Kidney (tissue), 14 donors: ENCODE data around the gene PCDHA5. TPM values are rescaled to one million over a fixed set of nuclear protein-coding genes. Genes with fewer than 3 reads are reported as not detected.
"Not testable (repeated sequence)": the region's sequence is repeated elsewhere in the genome, so short reads cannot be mapped to it uniquely, and the experiment has no call there.

ENCODE experiments used
- DNase-seq, 5 donors: peaks; one replicate each; pipeline ENCODE4 v3.0.0-alpha.2; 2013 to 2020
- FAIRE-seq: peaks from 2 replicates; lab custom pipeline; 2012; peaks lifted over from hg19 to GRCh38; lab: Jason Lieb, UNC
- H3K27ac ChIP-seq, 2 donors: one replicate each; pipeline ENCODE4 v1.7.0; 2013; ENCODE audit warnings: low read depth in 2 of 2, low read length in 2 of 2, inconsistent platforms in 1 of 2
- H3K27me3 ChIP-seq: one replicate; pipeline ENCODE4 v1.7.1; 2013; ENCODE audit warnings: low read length, inconsistent platforms; ENCODE audit not compliant: control insufficient read depth, insufficient read depth
- H3K36me3 ChIP-seq, 3 donors: one replicate each; pipeline versions ENCODE4 v1.7.0 to v1.7.1; 2013; ENCODE audit warnings: low read length in 3 of 3, control low read depth in 1 of 3, inconsistent platforms in 1 of 3; ENCODE audit not compliant: insufficient read depth in 3 of 3, control insufficient read depth in 2 of 3
- H3K4me1 ChIP-seq, 3 donors: one replicate each; pipeline versions ENCODE4 v1.7.0 to v1.7.1; 2013; ENCODE audit warnings: low read length in 3 of 3, inconsistent platforms in 1 of 3, low read depth in 1 of 3; ENCODE audit not compliant: control insufficient read depth in 2 of 3, insufficient read depth in 2 of 3
- H3K4me3 ChIP-seq, 3 donors: one replicate each; pipeline versions ENCODE4 v1.7.0 to v1.8.1; 2013; ENCODE audit warnings: low read length in 3 of 3, control low read depth in 1 of 3, inconsistent platforms in 1 of 3
- H3K9ac ChIP-seq, 3 donors: one replicate each; pipeline versions ENCODE4 v1.7.0 to v1.7.1; 2013; ENCODE audit warnings: low read length in 3 of 3, control low read depth in 1 of 3, inconsistent platforms in 1 of 3
- H3K9me3 ChIP-seq, 3 donors: one replicate each; pipeline versions ENCODE4 v1.7.0 to v1.7.1; 2013; ENCODE audit warnings: low read length in 3 of 3, control low read depth in 1 of 3, inconsistent platforms in 1 of 3; ENCODE audit not compliant: control insufficient read depth in 2 of 3, insufficient read depth in 1 of 3
- CTCF ChIP-seq: IDR thresholded peaks from 3 replicates; pipeline ENCODE4 v1.5.1; 2012; ENCODE audit warnings: mild to moderate bottlenecking, moderate library complexity, borderline replicate concordance; ENCODE audit not compliant: insufficient read depth; ENCODE audit errors: extremely low read depth
- intact Hi-C: fragments of 100-400 bp; cut with DNase I; formaldehyde crosslinking; loops from one replicate; pipeline ENCODE4 v1.11.1; 2022
- polyA plus RNA-seq: library from polyadenylated mRNA; stranded (reverse); fragments of 350-450 nt; fragmentation: Illumina TruSeq; extraction: RNeasy Lipid Tissue Mini Kit (QIAGEN cat#74804); gene quantifications from one replicate; pipeline ENCODE4 v1.2.3, GENCODE V29; 2014; ENCODE audit warnings: low read depth, low replicate concordance; ENCODE audit not compliant: insufficient read depth
- total RNA-seq: library from RNA; stranded (reverse); fragmentation: NEBNext Ultra II Directional; extraction: Animal tissue kit (Norgen Biotek cat#: 25700); gene quantifications from one replicate; pipeline ENCODE4 v1.2.1, GENCODE V29; 2021
- donor health status: control.
- donor health status: control.
- donor health status: control.
- donor health status: control.
- donor health status: control.
- donor health status: DM: yes; HTN: yes; CAD: no.
- donor health status: Normal renal cell carcinoma (clear cell type).

Gene PCDHA5
- total and polyA plus RNA-seq, 2 donors from 2014 or later = 0.91 TPM; not detected in 1

- no peak for TF ChIP-seq CTCF
- peak within 1 kb of the TSS in 2 of 3 donors; percentile 7 to 39 for H3K4me3 ChIP-seq
- intact Hi-C loops = no loop called here
These were observed 6.4 kb downstream of the PCDHA5 start, which contains the start of gene PCDHA6 for GRCh38 chr5:140827704-140828361. Gene PCDHA6 (plus strand): TSS chr5:140827960. CDS start chr5:140828092, 132 bp downstream.

GRCh38 chr5:140828362-140828737 is 6.9 kb downstream of the PCDHA5 start:
- Histone ChIP-seq H3K9ac (no peak overlapping the region), H3K36me3 (no peaks in the 10 kb centered on the region), H3K4me3 (peak overlapping the region in 2 of 3 donors; percentile 7 to 39), H3K9me3 (no peaks in the 10 kb centered on the region), H3K27ac (no peak overlapping the region), H3K4me1 (no peaks in the 10 kb centered on the region), H3K27me3 (no peaks in the 10 kb centered on the region)
- FAIRE-seq (no peak), DNase-seq (no peak)
- intact Hi-C loops = no loop called here
- TF ChIP-seq CTCF = no peak

More at GRCh38 chr5:140827704-140828361, 6.4 kb downstream of the PCDHA5 start, which contains the start of gene PCDHA6:
- no peaks in the 10 kb centered on the region for H3K4me1 ChIP-seq
- DNase-seq (peak in 1 of 5 donors; percentile 5), FAIRE-seq (no peak)
- no peak within 1 kb of the TSS for H3K9ac ChIP-seq
- no peaks in the 10 kb centered on the region for H3K36me3 ChIP-seq
- no peaks in the 10 kb centered on the region for H3K9me3 ChIP-seq
- no peaks in the 10 kb centered on the region for H3K27me3 ChIP-seq
- H3K27ac ChIP-seq = no peak within 1 kb of the TSS

- intact Hi-C loops, H3K27me3 ChIP-seq, H3K27ac ChIP-seq, H3K9me3 ChIP-seq, H3K9ac ChIP-seq, H3K36me3 ChIP-seq, H3K4me3 ChIP-seq, H3K4me1 ChIP-seq, DNase-seq, FAIRE-seq: not testable (repeated sequence)
These were observed 8.4 kb downstream of the PCDHA5 start for GRCh38 chr5:140829511-140830501.

GRCh38 chr5:140833993-140834392 is 12.6 kb downstream of the PCDHA5 start, which contains the start of gene PCDHA7:
Gene PCDHA7 (plus strand): TSS chr5:140834269. CDS start chr5:140834384, 115 bp downstream.
- H3K27me3 ChIP-seq = no peaks in the 10 kb centered on the region
- peak within 1 kb of the TSS in 2 of 3 donors; percentile 2 to 22 for H3K4me3 ChIP-seq
- H3K9ac ChIP-seq = no peak within 1 kb of the TSS
- H3K27ac ChIP-seq = no peak within 1 kb of the TSS
- TF ChIP-seq CTCF = no peak
- no peaks in the 10 kb centered on the region for H3K4me1 ChIP-seq
- H3K9me3 ChIP-seq = peaks cover 0 to 13% (median 8%) of the 10 kb centered on the region in 3 donors
- FAIRE-seq (no peak), DNase-seq (peak in 1 of 5 donors; percentile 4)
- H3K36me3 ChIP-seq = no peaks in the 10 kb centered on the region
- intact Hi-C loops = no loop called here

GRCh38 chr5:140834439-140835008 is 13.1 kb downstream of the PCDHA5 start:
- intact Hi-C loops, FAIRE-seq, H3K27me3 ChIP-seq, H3K4me1 ChIP-seq, H3K9ac ChIP-seq, H3K36me3 ChIP-seq, H3K27ac ChIP-seq, DNase-seq: not testable (repeated sequence)
- H3K9me3 ChIP-seq = peaks cover 0 to 13% (median 8%) of the 10 kb centered on the region in 3 donors
- H3K4me3 ChIP-seq = peak overlapping the region in 2 of 3 donors; percentile 2 to 22
